Measurements from ENCODE around the gene TXNRD3.

TXNRD3 gene

GRCh38 chr3:126671521-126671920 is 16.6 kb upstream of the TXNRD3 start:
- no peak for DNase-seq

- no peak for DNase-seq
Observed at GRCh38 chr3:126668450-126669401, 13.8 kb upstream of the TXNRD3 start.

GRCh38 chr3:126667631-126668449 is 12.9 kb upstream of the TXNRD3 start:
- DNase-seq: no peak

GRCh38 chr3:126666658-126667528 is 12.0 kb upstream of the TXNRD3 start:
- no peak for DNase-seq

- no peak for DNase-seq
Observed at GRCh38 chr3:126665959-126666657, 11.2 kb upstream of the TXNRD3 start.

GRCh38 chr3:126665221-126665936 is 10.5 kb upstream of the TXNRD3 start:
- no peak for DNase-seq

GRCh38 chr3:126664591-126665214 is 9.8 kb upstream of the TXNRD3 start:
- DNase-seq: peak in 1 of 2 experiments; percentile 10

- DNase-seq: no peak
Observed at GRCh38 chr3:126663750-126664149, 8.8 kb upstream of the TXNRD3 start.

GRCh38 chr3:126663257-126663656 is 8.3 kb upstream of the TXNRD3 start:
- no peak for DNase-seq

- DNase-seq: no peak
Observed at GRCh38 chr3:126661532-126662364, 6.8 kb upstream of the TXNRD3 start.

- DNase-seq: peak in 1 of 2 experiments; percentile 40
Observed at GRCh38 chr3:126659915-126660886, 5.3 kb upstream of the TXNRD3 start.

- DNase-seq: no peak
Observed at GRCh38 chr3:126658584-126658983, 3.7 kb upstream of the TXNRD3 start.

GRCh38 chr3:126657901-126658300 is 3.0 kb upstream of the TXNRD3 start:
- DNase-seq: no peak

GRCh38 chr3:126656371-126657134 is 1.6 kb upstream of the TXNRD3 start:
- no peak for DNase-seq

- no peak for DNase-seq
Observed at GRCh38 chr3:126655887-126656286, 963 bp upstream of the TXNRD3 start.

GRCh38 chr3:126649556-126650092 is 5.3 kb downstream of the TXNRD3 start:
- no peak for DNase-seq

- no peak for DNase-seq
Observed at GRCh38 chr3:126646674-126647073, 8.2 kb downstream of the TXNRD3 start.

GRCh38 chr3:126644615-126645014 is 10.3 kb downstream of the TXNRD3 start:
- DNase-seq: no peak
